HG02571 (cell line): ENCODE results near the gene GRM8.

Experiments used
- ATAC-seq: cut with Tn5 transposase; IDR thresholded peaks from one replicate; pipeline ENCODE4 v1.9.1; 2021; ENCODE audit warnings: mild to moderate bottlenecking, moderate library complexity; ENCODE audit not compliant: unreplicated experiment

Gene GRM8

GRCh38 chr7:127252778-127253280, at the start of gene GRM8:
TSS of gene GRM8 (minus strand) at chr7:127252941.
- ATAC-seq, result no peak

GRCh38 chr7:127290801-127291361, 38.1 kb upstream of the GRM8 start:
- no peak for ATAC-seq

- no peak for ATAC-seq
Observed at GRCh38 chr7:127290116-127290655, 37.4 kb upstream of the GRM8 start.

- no peak for ATAC-seq
Observed at GRCh38 chr7:127287133-127287532, 34.4 kb upstream of the GRM8 start.

GRCh38 chr7:127270093-127270492, 17.4 kb upstream of the GRM8 start:
- no peak for ATAC-seq

- ATAC-seq, result no peak
Observed at GRCh38 chr7:127266047-127266446, 13.3 kb upstream of the GRM8 start.

- no peak for ATAC-seq
Observed at GRCh38 chr7:127264219-127264618, 11.5 kb upstream of the GRM8 start.

GRCh38 chr7:127258111-127258510, 5.4 kb upstream of the GRM8 start:
- ATAC-seq, result no peak

- no peak for ATAC-seq
Observed at GRCh38 chr7:127257086-127257485, 4.3 kb upstream of the GRM8 start.

GRCh38 chr7:127256041-127256725, 3.4 kb upstream of the GRM8 start:
- no peak for ATAC-seq

GRCh38 chr7:127254163-127254684, 1.5 kb upstream of the GRM8 start:
- ATAC-seq, result no peak

GRCh38 chr7:127253281-127254162, 781 bp upstream of the GRM8 start:
- peak; percentile 86 for ATAC-seq

- no peak for ATAC-seq
Observed at GRCh38 chr7:127252377-127252713, 396 bp downstream of the GRM8 start.

GRCh38 chr7:127251465-127252376, 1.0 kb downstream of the GRM8 start:
- ATAC-seq, result no peak

GRCh38 chr7:127251036-127251464, 1.7 kb downstream of the GRM8 start:
- no peak for ATAC-seq

- no peak for ATAC-seq
Observed at GRCh38 chr7:127250312-127251035, 2.3 kb downstream of the GRM8 start.

- ATAC-seq, result no peak
Observed at GRCh38 chr7:127245607-127246006, 7.1 kb downstream of the GRM8 start.

GRCh38 chr7:127245002-127245401, 7.7 kb downstream of the GRM8 start:
- ATAC-seq, result no peak

- ATAC-seq, result no peak
Observed at GRCh38 chr7:127239814-127240213, 12.9 kb downstream of the GRM8 start.

- no peak for ATAC-seq
Observed at GRCh38 chr7:127233630-127234029, 19.1 kb downstream of the GRM8 start.
